Measurements from ENCODE around the gene CDKL5.
"Not testable (repeated sequence)": the region's sequence is repeated elsewhere in the genome, so short reads cannot be mapped to it uniquely, and the experiment has no call there.

Gene CDKL5

GRCh38 chrX:18425199-18426003 is at the start of gene CDKL5:
CDKL5 (plus strand) TSS chrX:18425608; CDS start chrX:18507097, 81,489 bp downstream.
- peak; percentile 92 for DNase-seq

GRCh38 chrX:18377796-18378195 is 47.6 kb upstream of the CDKL5 start:
- no peak for DNase-seq

GRCh38 chrX:18389966-18390365 is 35.4 kb upstream of the CDKL5 start:
- no peak for DNase-seq

GRCh38 chrX:18390941-18391538 is 34.4 kb upstream of the CDKL5 start:
- peak; percentile 20 for DNase-seq

GRCh38 chrX:18394477-18394876 is 30.9 kb upstream of the CDKL5 start:
- no peak for DNase-seq

- DNase-seq, result no peak
These were observed 23.6 kb upstream of the CDKL5 start for GRCh38 chrX:18401848-18402213.

- no peak for DNase-seq
These were observed 18.7 kb upstream of the CDKL5 start for GRCh38 chrX:18406531-18407266.

- no peak for DNase-seq
These were observed 15.4 kb upstream of the CDKL5 start for GRCh38 chrX:18410038-18410437.

- DNase-seq, result no peak
These were observed 10.0 kb upstream of the CDKL5 start for GRCh38 chrX:18415386-18415785.

GRCh38 chrX:18422325-18422724 is 3.1 kb upstream of the CDKL5 start:
- DNase-seq, result no peak

- no peak for DNase-seq
These were observed 2.5 kb upstream of the CDKL5 start for GRCh38 chrX:18422886-18423285.

GRCh38 chrX:18424482-18425198 is 768 bp upstream of the CDKL5 start:
- DNase-seq, result no peak

GRCh38 chrX:18426004-18426320 is 554 bp downstream of the CDKL5 start:
- no peak for DNase-seq

- DNase-seq, result no peak
These were observed 2.6 kb downstream of the CDKL5 start for GRCh38 chrX:18428006-18428405.

GRCh38 chrX:18433288-18433687 is 7.9 kb downstream of the CDKL5 start:
- DNase-seq, result not testable (repeated sequence)

- DNase-seq, result no peak
These were observed 9.5 kb downstream of the CDKL5 start for GRCh38 chrX:18434896-18435295.

GRCh38 chrX:18436017-18436416 is 10.6 kb downstream of the CDKL5 start:
- DNase-seq, result no peak

- no peak for DNase-seq
These were observed 15.4 kb downstream of the CDKL5 start for GRCh38 chrX:18440835-18441234.

GRCh38 chrX:18441780-18442367 is 16.5 kb downstream of the CDKL5 start:
- no peak for DNase-seq

- DNase-seq, result no peak
These were observed 23.0 kb downstream of the CDKL5 start for GRCh38 chrX:18448416-18448815.

GRCh38 chrX:18449236-18449635 is 23.8 kb downstream of the CDKL5 start:
- no peak for DNase-seq

- DNase-seq, result no peak
These were observed 30.0 kb downstream of the CDKL5 start for GRCh38 chrX:18455384-18455783.

GRCh38 chrX:18457000-18457399 is 31.6 kb downstream of the CDKL5 start:
- DNase-seq, result no peak
